Epithelial cell of esophagus (primary cell): ENCODE data around the gene TGFB1I1.

Source experiments
- DNase-seq: peaks from one replicate; pipeline ENCODE4 v3.0.0; 2010; ENCODE audit warnings: low read depth
- H3K4me3 ChIP-seq: 2 replicates; pipeline ENCODE4 v1.5.1; 2011; ENCODE audit warnings: mild to moderate bottlenecking, low read length, control low read depth
- TF ChIP-seq, protein P1 (sequence below): IDR thresholded peaks from 2 replicates; pipeline ENCODE4 v1.5.1; 2011; ENCODE audit warnings: low read depth, mild to moderate bottlenecking, low read length, control low read depth, inconsistent platforms; ENCODE audit not compliant: insufficient read depth; ENCODE audit errors: missing control alignments

The TGFB1I1 gene

GRCh38 chr16:31489616-31490584, 17.9 kb downstream of the TGFB1I1 start:
- TF ChIP-seq, protein P1, sequence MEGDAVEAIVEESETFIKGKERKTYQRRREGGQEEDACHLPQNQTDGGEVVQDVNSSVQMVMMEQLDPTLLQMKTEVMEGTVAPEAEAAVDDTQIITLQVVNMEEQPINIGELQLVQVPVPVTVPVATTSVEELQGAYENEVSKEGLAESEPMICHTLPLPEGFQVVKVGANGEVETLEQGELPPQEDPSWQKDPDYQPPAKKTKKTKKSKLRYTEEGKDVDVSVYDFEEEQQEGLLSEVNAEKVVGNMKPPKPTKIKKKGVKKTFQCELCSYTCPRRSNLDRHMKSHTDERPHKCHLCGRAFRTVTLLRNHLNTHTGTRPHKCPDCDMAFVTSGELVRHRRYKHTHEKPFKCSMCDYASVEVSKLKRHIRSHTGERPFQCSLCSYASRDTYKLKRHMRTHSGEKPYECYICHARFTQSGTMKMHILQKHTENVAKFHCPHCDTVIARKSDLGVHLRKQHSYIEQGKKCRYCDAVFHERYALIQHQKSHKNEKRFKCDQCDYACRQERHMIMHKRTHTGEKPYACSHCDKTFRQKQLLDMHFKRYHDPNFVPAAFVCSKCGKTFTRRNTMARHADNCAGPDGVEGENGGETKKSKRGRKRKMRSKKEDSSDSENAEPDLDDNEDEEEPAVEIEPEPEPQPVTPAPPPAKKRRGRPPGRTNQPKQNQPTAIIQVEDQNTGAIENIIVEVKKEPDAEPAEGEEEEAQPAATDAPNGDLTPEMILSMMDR: no peak
- H3K4me3 ChIP-seq: no peak overlapping the region
- no peak for DNase-seq

DNA sequence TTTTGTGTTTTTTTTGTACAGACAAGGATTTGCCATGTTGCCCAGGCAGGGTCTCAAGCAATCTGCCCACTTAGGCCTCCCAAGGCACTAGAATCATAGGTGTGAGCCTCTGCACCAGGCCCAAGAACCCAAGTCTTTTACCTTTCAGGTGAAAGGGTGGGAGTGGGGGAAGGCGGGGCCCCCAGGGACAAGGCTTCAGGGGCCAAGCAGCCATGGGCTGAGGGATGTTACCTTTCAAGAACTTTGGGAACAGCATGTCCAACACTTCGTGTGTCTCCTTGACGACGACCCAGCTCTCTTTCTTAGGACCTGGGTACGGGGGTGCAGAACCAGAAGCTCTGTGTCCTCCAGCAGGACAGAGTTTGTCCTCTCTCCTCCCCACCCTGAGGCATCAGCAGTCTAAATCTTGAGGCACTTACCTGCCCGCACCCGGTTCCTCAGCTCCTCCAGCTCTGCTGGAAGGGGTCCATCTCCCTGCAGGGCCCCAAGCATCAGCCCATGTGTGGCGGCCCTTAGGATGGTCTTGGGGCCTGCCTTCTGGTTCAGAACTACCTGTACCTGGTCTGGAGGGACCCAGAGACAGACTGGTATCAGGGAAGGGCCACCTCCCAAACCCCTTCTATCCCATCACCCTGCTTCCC, 19.9 kb downstream of the TGFB1I1 start:
- TF ChIP-seq, protein P1: no peak
- H3K4me3 ChIP-seq: no peak overlapping the region
- DNase-seq: no peak

- no peak for DNase-seq
- TF ChIP-seq, protein P1: no peak
- no peak overlapping the region for H3K4me3 ChIP-seq
These were observed 21.7 kb downstream of the TGFB1I1 start for GRCh38 chr16:31493506-31494125.

DNA sequence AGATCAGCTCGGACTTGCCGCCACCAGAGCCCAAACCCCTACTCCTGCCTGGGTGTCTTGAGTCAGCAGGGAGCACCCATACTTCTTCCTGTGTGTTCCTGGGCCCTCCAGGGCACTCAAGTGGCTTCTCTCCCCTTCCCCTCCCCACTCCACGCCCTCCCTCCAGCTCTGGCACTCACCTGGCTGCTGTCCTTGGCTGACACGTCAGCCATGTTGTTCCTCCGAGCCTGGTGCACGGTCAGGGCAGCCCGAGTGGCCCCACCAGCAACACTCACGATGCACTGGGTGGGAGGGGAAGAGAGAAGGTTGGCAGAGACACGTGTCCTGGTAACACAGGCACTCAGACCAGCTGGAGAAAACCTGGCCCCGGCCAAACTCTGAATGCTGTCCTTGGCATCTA, 24.7 kb downstream of the TGFB1I1 start:
- DNase-seq: no peak
- TF ChIP-seq, protein P1: no peak
- no peak overlapping the region for H3K4me3 ChIP-seq

DNA sequence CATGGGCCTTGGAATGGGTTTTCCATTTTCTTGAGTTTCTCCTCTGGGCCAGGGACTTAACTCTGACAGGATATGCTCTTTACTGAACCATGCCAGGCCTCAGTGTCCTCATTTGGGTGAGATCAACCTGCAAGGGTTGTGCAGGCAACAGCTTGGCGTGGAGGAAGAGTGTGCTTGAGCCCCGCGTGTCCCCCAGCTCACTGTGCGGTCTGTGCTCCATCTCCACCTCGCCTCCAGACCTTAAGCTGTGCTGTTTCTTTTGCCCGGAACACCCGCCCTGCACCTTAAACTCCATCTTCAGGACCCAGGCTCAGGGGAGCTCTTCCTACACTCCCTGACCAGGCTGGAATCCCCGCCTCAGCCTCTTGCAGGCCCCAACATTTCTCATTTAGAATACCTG, 26.5 kb downstream of the TGFB1I1 start:
- DNase-seq: no peak
- TF ChIP-seq, protein P1: no peak

DNA sequence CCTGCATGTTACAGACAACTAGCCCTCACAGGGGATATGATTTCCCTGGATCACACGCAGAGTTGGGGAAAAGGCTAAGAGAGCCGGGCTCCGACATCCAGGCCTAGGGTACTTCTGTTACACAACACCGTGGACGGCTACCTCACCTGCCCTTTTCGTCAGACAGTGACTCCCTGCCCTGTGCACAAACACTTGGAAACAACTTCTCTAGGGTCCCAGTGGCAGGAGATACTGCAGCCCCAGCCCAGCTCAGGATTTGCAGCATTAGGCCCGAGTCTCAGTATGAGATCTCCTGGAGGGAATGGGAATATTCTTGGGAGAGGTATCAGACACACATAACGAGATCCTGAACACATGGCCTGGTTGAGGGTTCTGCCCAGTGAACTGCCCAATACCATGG, 28.0 kb downstream of the TGFB1I1 start:
- no peak overlapping the region for H3K4me3 ChIP-seq
- DNase-seq: no peak
- TF ChIP-seq, protein P1: no peak

More for the DNA sequence above, 26.5 kb downstream of the TGFB1I1 start:
- no peak overlapping the region for H3K4me3 ChIP-seq
